ENCODE results near the gene NPNT.

NPNT gene

DNA sequence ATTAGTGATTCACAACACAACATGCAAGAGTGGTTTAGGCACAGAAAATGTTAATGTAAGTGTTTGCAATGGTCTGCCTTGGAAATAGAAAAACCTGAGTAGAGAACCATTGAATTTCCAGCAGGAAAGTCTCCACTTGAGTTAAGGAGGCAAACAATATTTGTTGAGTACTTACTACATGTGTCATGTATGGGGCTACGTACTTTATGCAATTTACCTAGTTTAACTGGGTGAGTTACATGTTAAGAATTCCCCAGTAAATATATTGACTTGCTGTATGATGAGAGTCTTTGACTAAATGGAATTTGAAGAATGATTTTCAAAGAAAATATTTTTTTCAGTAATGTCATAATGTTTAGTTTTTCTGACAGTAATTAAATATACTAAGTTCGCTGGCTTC lies 7.8 kb upstream of the NPNT start:
- no peak overlapping the region for H3K4me2 ChIP-seq (ENCODE audit: low read length)
- no peaks in the 10 kb centered on the region for H3K27me3 ChIP-seq (ENCODE audit: insufficient read depth, low read length, poor library complexity)
- H3K56ac ChIP-seq (ENCODE audit: low read length) = no peak overlapping the region
- no peak overlapping the region for H3K23ac ChIP-seq (ENCODE audit: low read length)
- H2AK5ac ChIP-seq (ENCODE audit: low read length) = no peak overlapping the region
- DNase-seq = no peak
- no peak overlapping the region for H3K18ac ChIP-seq (ENCODE audit: low read length)
- no peak overlapping the region for H3K4me3 ChIP-seq (ENCODE audit: low read length)
- H2BK5ac ChIP-seq (ENCODE audit: low read length) = no peak overlapping the region
- no CpG with 5 or more reads among the region's 2 CpGs for WGBS (ENCODE audit: extremely low coverage, insufficient coverage, low lambda C conversion rate)
- H2BK15ac ChIP-seq (replicated peaks; ENCODE audit: low read depth) = no peak overlapping the region
- no peaks in the 10 kb centered on the region for H3K79me1 ChIP-seq (ENCODE audit: low read length)
- no peaks in the 10 kb centered on the region for H3K79me2 ChIP-seq (ENCODE audit: control insufficient read depth, insufficient read depth, low read length)
- no peak overlapping the region for H3K27ac ChIP-seq (ENCODE audit: low read depth, low read length)
- H4K8ac ChIP-seq (ENCODE audit: low read depth, low read length) = no peak overlapping the region
- no peaks in the 10 kb centered on the region for H3K4me1 ChIP-seq (ENCODE audit: control insufficient read depth, low read depth, low read length)
- H3K36me3 ChIP-seq (ENCODE audit: control insufficient read depth, insufficient read depth, low read length) = no peaks in the 10 kb centered on the region
- no peak overlapping the region for H2BK120ac ChIP-seq (ENCODE audit: low read depth, low read length)
- no peak overlapping the region for H4K5ac ChIP-seq (ENCODE audit: low read length)
- H3K9ac ChIP-seq (ENCODE audit: low read length) = no peak overlapping the region
- no peak overlapping the region for H3K4ac ChIP-seq (ENCODE audit: low read depth, low read length)

- Histone ChIP-seq H3K79me1 (ENCODE audit: low read length) (no peaks in the 10 kb centered on the region), H3K4me2 (ENCODE audit: low read length) (peak overlapping the region; percentile 83), H3K18ac (ENCODE audit: low read length) (no peak overlapping the region), H3K23ac (ENCODE audit: low read length) (no peak overlapping the region), H3K36me3 (ENCODE audit: control insufficient read depth, insufficient read depth, low read length) (no peaks in the 10 kb centered on the region), H3K4ac (ENCODE audit: low read depth, low read length) (no peak overlapping the region), H3K79me2 (ENCODE audit: control insufficient read depth, insufficient read depth, low read length) (no peaks in the 10 kb centered on the region), H2BK15ac (replicated peaks; ENCODE audit: low read depth) (no peak overlapping the region), H3K4me1 (ENCODE audit: control insufficient read depth, low read depth, low read length) (no peaks in the 10 kb centered on the region), H2AK5ac (ENCODE audit: low read length) (no peak overlapping the region), H3K56ac (ENCODE audit: low read length) (peak overlapping the region; percentile 54), H3K9ac (ENCODE audit: low read length) (no peak overlapping the region), H4K8ac (ENCODE audit: low read depth, low read length) (no peak overlapping the region), H4K5ac (ENCODE audit: low read length) (no peak overlapping the region), H2BK120ac (ENCODE audit: low read depth, low read length) (no peak overlapping the region), H3K27me3 (ENCODE audit: insufficient read depth, low read length, poor library complexity) (peaks cover 20% of the 10 kb centered on the region), H3K27ac (ENCODE audit: low read depth, low read length) (no peak overlapping the region), H2BK5ac (ENCODE audit: low read length) (no peak overlapping the region), H3K4me3 (ENCODE audit: low read length) (no peak overlapping the region)
- WGBS (ENCODE audit: extremely low coverage, insufficient coverage, low lambda C conversion rate) = no CpG with 5 or more reads among the region's 84 CpGs
- no peak for DNase-seq
Measured at GRCh38 chr4:105895583-105896460, 551 bp downstream of the NPNT start.

DNA sequence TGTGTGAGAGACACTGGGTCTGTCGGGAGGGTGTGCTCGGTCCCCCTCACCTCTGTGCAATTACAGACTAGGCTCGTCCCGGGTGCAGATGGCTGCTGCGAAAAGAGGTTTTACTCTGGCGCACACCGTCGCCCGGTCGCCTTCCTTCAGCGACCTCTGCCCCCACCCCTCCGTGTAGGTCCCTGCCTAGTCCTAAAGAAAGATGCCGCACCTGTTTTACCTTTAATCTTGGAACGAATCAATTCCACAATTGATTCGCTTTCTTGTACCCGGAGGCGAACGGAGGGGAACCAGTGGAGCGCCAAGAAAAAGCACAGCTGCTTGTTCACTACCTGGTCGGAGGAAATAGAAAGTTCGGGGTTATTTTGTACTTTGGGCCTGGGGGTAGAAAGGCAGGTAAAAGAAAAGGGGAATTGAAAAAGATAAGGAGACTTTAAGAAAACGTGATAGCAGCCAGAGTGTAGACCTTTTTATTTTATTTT lies 1.2 kb downstream of the NPNT start:
- Histone ChIP-seq H3K4me2 (ENCODE audit: low read length) (peak overlapping the region; percentile 83), H3K27ac (ENCODE audit: low read depth, low read length) (no peak overlapping the region), H3K27me3 (ENCODE audit: insufficient read depth, low read length, poor library complexity) (peaks cover 20% of the 10 kb centered on the region), H3K18ac (ENCODE audit: low read length) (no peak overlapping the region), H2AK5ac (ENCODE audit: low read length) (no peak overlapping the region), H4K8ac (ENCODE audit: low read depth, low read length) (no peak overlapping the region), H4K5ac (ENCODE audit: low read length) (no peak overlapping the region), H3K79me1 (ENCODE audit: low read length) (no peaks in the 10 kb centered on the region), H2BK120ac (ENCODE audit: low read depth, low read length) (no peak overlapping the region), H3K4me3 (ENCODE audit: low read length) (no peak overlapping the region), H3K56ac (ENCODE audit: low read length) (peak overlapping the region; percentile 54), H3K4ac (ENCODE audit: low read depth, low read length) (no peak overlapping the region), H3K9ac (ENCODE audit: low read length) (no peak overlapping the region), H3K23ac (ENCODE audit: low read length) (no peak overlapping the region), H3K79me2 (ENCODE audit: control insufficient read depth, insufficient read depth, low read length) (no peaks in the 10 kb centered on the region), H3K4me1 (ENCODE audit: control insufficient read depth, low read depth, low read length) (no peaks in the 10 kb centered on the region), H2BK15ac (replicated peaks; ENCODE audit: low read depth) (no peak overlapping the region), H3K36me3 (ENCODE audit: control insufficient read depth, insufficient read depth, low read length) (no peaks in the 10 kb centered on the region), H2BK5ac (ENCODE audit: low read length) (no peak overlapping the region)
- no peak for DNase-seq
- WGBS (ENCODE audit: extremely low coverage, insufficient coverage, low lambda C conversion rate) = no CpG with 5 or more reads among the region's 22 CpGs

DNA sequence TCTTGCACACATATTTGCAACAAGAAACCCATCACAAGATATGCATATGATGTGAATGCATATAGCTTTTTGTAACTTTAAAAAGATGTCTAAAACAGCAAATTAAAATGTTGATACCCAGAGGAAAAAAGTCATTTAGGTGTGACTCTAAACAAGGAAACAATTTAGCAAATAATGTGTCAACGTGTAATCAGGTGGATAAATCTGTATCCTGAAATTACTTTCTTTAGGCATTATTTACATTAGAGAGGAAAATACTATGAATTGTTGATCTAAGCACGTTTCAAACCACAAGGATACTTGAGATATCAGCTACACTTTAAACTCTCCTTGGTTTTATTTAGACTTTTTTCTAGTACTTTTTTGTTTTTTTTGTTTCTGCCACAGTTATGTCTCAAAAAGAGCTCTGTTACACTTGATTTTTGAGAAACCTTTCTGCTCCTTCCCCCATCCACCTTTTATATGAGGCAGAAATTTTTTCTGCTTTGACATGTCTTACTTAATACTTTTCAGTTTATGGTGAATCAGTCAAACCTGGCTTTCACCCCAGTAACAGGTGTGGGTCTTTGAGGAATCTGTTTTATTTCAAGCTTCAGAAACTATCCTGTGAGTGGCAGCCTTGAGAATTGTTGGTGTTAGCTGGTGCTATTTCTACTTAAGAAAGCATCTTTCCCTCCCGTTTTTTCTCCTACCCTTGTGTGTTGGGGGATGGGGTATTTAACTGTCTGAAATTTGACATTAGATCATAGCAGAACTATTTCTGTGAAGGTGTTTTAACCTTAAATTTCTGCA lies 1.9 kb downstream of the NPNT start:
- H3K4me1 ChIP-seq (ENCODE audit: control insufficient read depth, low read depth, low read length) = no peaks in the 10 kb centered on the region
- H3K27me3 ChIP-seq (ENCODE audit: insufficient read depth, low read length, poor library complexity) = peaks cover 20% of the 10 kb centered on the region
- H2BK5ac ChIP-seq (ENCODE audit: low read length) = no peak overlapping the region
- no peak overlapping the region for H3K9ac ChIP-seq (ENCODE audit: low read length)
- H3K36me3 ChIP-seq (ENCODE audit: control insufficient read depth, insufficient read depth, low read length) = no peaks in the 10 kb centered on the region
- no peak overlapping the region for H3K4me2 ChIP-seq (ENCODE audit: low read length)
- no CpG with 5 or more reads among the region's 3 CpGs for WGBS (ENCODE audit: extremely low coverage, insufficient coverage, low lambda C conversion rate)
- no peak overlapping the region for H3K56ac ChIP-seq (ENCODE audit: low read length)
- no peaks in the 10 kb centered on the region for H3K79me1 ChIP-seq (ENCODE audit: low read length)
- no peak overlapping the region for H3K18ac ChIP-seq (ENCODE audit: low read length)
- H3K4ac ChIP-seq (ENCODE audit: low read depth, low read length) = no peak overlapping the region
- no peak overlapping the region for H3K23ac ChIP-seq (ENCODE audit: low read length)
- no peak overlapping the region for H4K5ac ChIP-seq (ENCODE audit: low read length)
- no peak overlapping the region for H2BK15ac ChIP-seq (replicated peaks; ENCODE audit: low read depth)
- no peaks in the 10 kb centered on the region for H3K79me2 ChIP-seq (ENCODE audit: control insufficient read depth, insufficient read depth, low read length)
- DNase-seq = no peak
- no peak overlapping the region for H2AK5ac ChIP-seq (ENCODE audit: low read length)
- no peak overlapping the region for H3K27ac ChIP-seq (ENCODE audit: low read depth, low read length)
- H2BK120ac ChIP-seq (ENCODE audit: low read depth, low read length) = no peak overlapping the region
- H3K4me3 ChIP-seq (ENCODE audit: low read length) = no peak overlapping the region
- H4K8ac ChIP-seq (ENCODE audit: low read depth, low read length) = no peak overlapping the region

DNA sequence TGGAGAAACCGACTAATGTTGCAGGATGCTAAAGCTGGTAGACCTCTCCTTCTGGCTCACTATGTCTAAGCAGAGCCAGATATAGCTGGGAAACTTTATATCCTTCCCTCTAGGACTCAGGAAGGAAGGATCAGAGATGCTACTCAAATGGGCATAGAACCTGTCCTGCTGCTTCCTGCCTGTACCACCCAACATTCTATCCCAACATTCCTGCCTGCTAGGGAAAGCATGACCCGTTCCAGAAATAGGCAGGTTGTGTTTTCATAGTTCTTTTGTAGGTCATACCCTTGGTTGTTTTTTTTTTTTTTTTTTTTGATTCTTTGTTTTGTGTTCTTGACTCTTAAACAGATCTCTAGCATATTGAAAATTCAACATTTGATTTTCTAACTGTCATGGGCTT lies 5.3 kb downstream of the NPNT start:
- Histone ChIP-seq H3K56ac (ENCODE audit: low read length) (no peak overlapping the region), H3K27me3 (ENCODE audit: insufficient read depth, low read length, poor library complexity) (peaks cover 16% of the 10 kb centered on the region)
- WGBS (ENCODE audit: extremely low coverage, insufficient coverage, low lambda C conversion rate) = no CpG with 5 or more reads among the region's 2 CpGs

More for the DNA sequence above, 5.3 kb downstream of the NPNT start:
- Histone ChIP-seq H3K23ac (ENCODE audit: low read length) (no peak overlapping the region), H3K27ac (ENCODE audit: low read depth, low read length) (no peak overlapping the region), H4K5ac (ENCODE audit: low read length) (no peak overlapping the region), H3K79me2 (ENCODE audit: control insufficient read depth, insufficient read depth, low read length) (no peaks in the 10 kb centered on the region), H2BK120ac (ENCODE audit: low read depth, low read length) (no peak overlapping the region), H2BK5ac (ENCODE audit: low read length) (no peak overlapping the region), H2AK5ac (ENCODE audit: low read length) (no peak overlapping the region), H3K4me3 (ENCODE audit: low read length) (no peak overlapping the region), H3K4me2 (ENCODE audit: low read length) (no peak overlapping the region), H3K79me1 (ENCODE audit: low read length) (no peaks in the 10 kb centered on the region), H3K4ac (ENCODE audit: low read depth, low read length) (no peak overlapping the region), H3K36me3 (ENCODE audit: control insufficient read depth, insufficient read depth, low read length) (no peaks in the 10 kb centered on the region), H3K18ac (ENCODE audit: low read length) (no peak overlapping the region), H3K9ac (ENCODE audit: low read length) (no peak overlapping the region), H3K4me1 (ENCODE audit: control insufficient read depth, low read depth, low read length) (no peaks in the 10 kb centered on the region), H4K8ac (ENCODE audit: low read depth, low read length) (no peak overlapping the region), H2BK15ac (replicated peaks; ENCODE audit: low read depth) (no peak overlapping the region)
- DNase-seq = no peak
